Measurements from ENCODE around the gene FMNL2.

FMNL2 gene

GRCh38 chr2:152622219-152622618 lies 287.2 kb downstream of the FMNL2 start:
- Mint-ChIP-seq H3K4me1 (ENCODE audit: low read depth) (no peaks in the 10 kb centered on the region), H3K4me3 (no peak overlapping the region), H3K36me3 (ENCODE audit: low read depth) (no peaks in the 10 kb centered on the region), H3K27me3 (ENCODE audit: low read depth) (peaks cover 4% of the 10 kb centered on the region), H3K27ac (no peak overlapping the region), H3K9me3 (no peaks in the 10 kb centered on the region)
- no peak for DNase-seq (ENCODE audit: low spot score)

- Mint-ChIP-seq H3K9me3 (no peaks in the 10 kb centered on the region), H3K4me3 (no peak overlapping the region), H3K36me3 (ENCODE audit: low read depth) (no peaks in the 10 kb centered on the region), H3K27me3 (ENCODE audit: low read depth) (peaks cover 4% of the 10 kb centered on the region), H3K27ac (no peak overlapping the region), H3K4me1 (ENCODE audit: low read depth) (peaks cover 5% of the 10 kb centered on the region)
- DNase-seq (ENCODE audit: low spot score) = no peak
Measured at GRCh38 chr2:152623076-152623740, 288.2 kb downstream of the FMNL2 start.

GRCh38 chr2:152623775-152624174 lies 288.8 kb downstream of the FMNL2 start:
- Mint-ChIP-seq H3K27me3 (ENCODE audit: low read depth) (peaks cover 4% of the 10 kb centered on the region), H3K9me3 (no peaks in the 10 kb centered on the region), H3K4me1 (ENCODE audit: low read depth) (peaks cover 9% of the 10 kb centered on the region), H3K27ac (no peak overlapping the region), H3K36me3 (ENCODE audit: low read depth) (no peaks in the 10 kb centered on the region), H3K4me3 (no peak overlapping the region)
- no peak for DNase-seq (ENCODE audit: low spot score)

GRCh38 chr2:152624805-152625204 lies 289.8 kb downstream of the FMNL2 start:
- Mint-ChIP-seq H3K4me1 (ENCODE audit: low read depth) (peaks cover 19% of the 10 kb centered on the region), H3K36me3 (ENCODE audit: low read depth) (no peaks in the 10 kb centered on the region), H3K9me3 (no peaks in the 10 kb centered on the region), H3K27me3 (ENCODE audit: low read depth) (peaks cover 4% of the 10 kb centered on the region), H3K27ac (no peak overlapping the region), H3K4me3 (no peak overlapping the region)
- DNase-seq (ENCODE audit: low spot score) = no peak

- no peak for DNase-seq (ENCODE audit: low spot score)
- Mint-ChIP-seq H3K27ac (no peak overlapping the region), H3K27me3 (ENCODE audit: low read depth) (peaks cover 4% of the 10 kb centered on the region), H3K36me3 (ENCODE audit: low read depth) (no peaks in the 10 kb centered on the region), H3K4me1 (ENCODE audit: low read depth) (peaks cover 22% of the 10 kb centered on the region), H3K9me3 (no peaks in the 10 kb centered on the region), H3K4me3 (no peak overlapping the region)
Measured at GRCh38 chr2:152626911-152627339, 292.0 kb downstream of the FMNL2 start.

GRCh38 chr2:152627351-152627957 lies 292.5 kb downstream of the FMNL2 start:
- no peak for DNase-seq (ENCODE audit: low spot score)
- H3K4me1 Mint-ChIP-seq (ENCODE audit: low read depth) = peaks cover 22% of the 10 kb centered on the region
- no peaks in the 10 kb centered on the region for H3K36me3 Mint-ChIP-seq (ENCODE audit: low read depth)
- no peak overlapping the region for H3K4me3 Mint-ChIP-seq
- no peaks in the 10 kb centered on the region for H3K9me3 Mint-ChIP-seq
- H3K27ac Mint-ChIP-seq = no peak overlapping the region
- peaks cover 5% of the 10 kb centered on the region for H3K27me3 Mint-ChIP-seq (ENCODE audit: low read depth)

GRCh38 chr2:152629202-152629601 lies 294.2 kb downstream of the FMNL2 start:
- Mint-ChIP-seq H3K4me1 (ENCODE audit: low read depth) (peaks cover 22% of the 10 kb centered on the region), H3K36me3 (ENCODE audit: low read depth) (no peaks in the 10 kb centered on the region), H3K4me3 (peak overlapping the region; percentile 43), H3K27me3 (ENCODE audit: low read depth) (peaks cover 5% of the 10 kb centered on the region), H3K27ac (peak overlapping the region; percentile 50), H3K9me3 (no peaks in the 10 kb centered on the region)
- DNase-seq (ENCODE audit: low spot score) = no peak

- H3K4me3 Mint-ChIP-seq = no peak overlapping the region
- peaks cover 22% of the 10 kb centered on the region for H3K4me1 Mint-ChIP-seq (ENCODE audit: low read depth)
- peaks cover 5% of the 10 kb centered on the region for H3K27me3 Mint-ChIP-seq (ENCODE audit: low read depth)
- no peaks in the 10 kb centered on the region for H3K9me3 Mint-ChIP-seq
- H3K36me3 Mint-ChIP-seq (ENCODE audit: low read depth) = no peaks in the 10 kb centered on the region
- no peak for DNase-seq (ENCODE audit: low spot score)
- no peak overlapping the region for H3K27ac Mint-ChIP-seq
Measured at GRCh38 chr2:152630466-152630865, 295.5 kb downstream of the FMNL2 start.

- Mint-ChIP-seq H3K27me3 (ENCODE audit: low read depth) (peaks cover 2% of the 10 kb centered on the region), H3K36me3 (ENCODE audit: low read depth) (no peaks in the 10 kb centered on the region), H3K4me3 (no peak overlapping the region), H3K9me3 (no peaks in the 10 kb centered on the region), H3K4me1 (ENCODE audit: low read depth) (peaks cover 22% of the 10 kb centered on the region), H3K27ac (no peak overlapping the region)
- DNase-seq (ENCODE audit: low spot score) = no peak
Measured at GRCh38 chr2:152632736-152633135, 297.8 kb downstream of the FMNL2 start.

- Mint-ChIP-seq H3K9me3 (no peaks in the 10 kb centered on the region), H3K4me3 (no peak overlapping the region), H3K27ac (no peak overlapping the region), H3K36me3 (ENCODE audit: low read depth) (no peaks in the 10 kb centered on the region), H3K4me1 (ENCODE audit: low read depth) (no peaks in the 10 kb centered on the region), H3K27me3 (ENCODE audit: low read depth) (peaks cover 2% of the 10 kb centered on the region)
- peak; percentile 51 for DNase-seq (ENCODE audit: low spot score)
Measured at GRCh38 chr2:152635635-152636298, 300.8 kb downstream of the FMNL2 start.

- Mint-ChIP-seq H3K27me3 (ENCODE audit: low read depth) (peaks cover 1% of the 10 kb centered on the region), H3K36me3 (ENCODE audit: low read depth) (no peaks in the 10 kb centered on the region), H3K4me3 (no peak overlapping the region), H3K27ac (no peak overlapping the region), H3K9me3 (no peaks in the 10 kb centered on the region), H3K4me1 (ENCODE audit: low read depth) (no peaks in the 10 kb centered on the region)
- no peak for DNase-seq (ENCODE audit: low spot score)
Measured at GRCh38 chr2:152637251-152637650, 302.3 kb downstream of the FMNL2 start.

GRCh38 chr2:152638056-152638455 lies 303.1 kb downstream of the FMNL2 start:
- Mint-ChIP-seq H3K27me3 (ENCODE audit: low read depth) (no peaks in the 10 kb centered on the region), H3K4me1 (ENCODE audit: low read depth) (no peaks in the 10 kb centered on the region), H3K36me3 (ENCODE audit: low read depth) (no peaks in the 10 kb centered on the region), H3K27ac (no peak overlapping the region), H3K9me3 (no peaks in the 10 kb centered on the region), H3K4me3 (no peak overlapping the region)
- DNase-seq (ENCODE audit: low spot score) = no peak

GRCh38 chr2:152638590-152638989 lies 303.6 kb downstream of the FMNL2 start:
- Mint-ChIP-seq H3K4me3 (no peak overlapping the region), H3K9me3 (no peaks in the 10 kb centered on the region), H3K27ac (no peak overlapping the region), H3K4me1 (ENCODE audit: low read depth) (no peaks in the 10 kb centered on the region), H3K36me3 (ENCODE audit: low read depth) (no peaks in the 10 kb centered on the region), H3K27me3 (ENCODE audit: low read depth) (no peaks in the 10 kb centered on the region)
- DNase-seq (ENCODE audit: low spot score) = no peak

GRCh38 chr2:152644189-152644873 lies 309.4 kb downstream of the FMNL2 start:
- no peak for DNase-seq (ENCODE audit: low spot score)
- Mint-ChIP-seq H3K36me3 (ENCODE audit: low read depth) (peaks cover 5% of the 10 kb centered on the region), H3K27ac (no peak overlapping the region), H3K9me3 (no peaks in the 10 kb centered on the region), H3K4me3 (no peak overlapping the region), H3K27me3 (ENCODE audit: low read depth) (no peaks in the 10 kb centered on the region), H3K4me1 (ENCODE audit: low read depth) (no peaks in the 10 kb centered on the region)

Measured in T-helper 2 cell treated with Interferon-gamma antibody and Interleukin-4, amounts not matched to agents 5 μg/mL and 100 μg/mL, for 36 hours (primary cell).